Memory B cell (primary cell): Measurements from ENCODE around the gene PHAF1.

ENCODE experiments used
- ATAC-seq: fragments of 150-1000 bp; cut with Tn5 transposase; 2 replicates; pipeline ENCODE4 v1.10.0; 2021; ENCODE audit warnings: low read depth, mild to moderate bottlenecking, moderate library complexity
- DNase-seq, 2 donors: peaks; one replicate each; pipeline ENCODE4 v3.0.0; 2022; ENCODE audit warnings: low spot score in 2 of 2
- H3K27ac Mint-ChIP-seq: one replicate; pipeline ENCODE4 v1.8.0; 2022; ENCODE audit warnings: mild to moderate bottlenecking, moderate library complexity, mixed read lengths
- H3K27me3 Mint-ChIP-seq: one replicate; pipeline ENCODE4 v1.8.0; 2022; ENCODE audit warnings: mixed read lengths
- H3K36me3 Mint-ChIP-seq: one replicate; pipeline ENCODE4 v1.8.0; 2022; ENCODE audit warnings: mild to moderate bottlenecking, mixed read lengths
- H3K4me1 Mint-ChIP-seq: one replicate; pipeline ENCODE4 v1.8.0; 2022; ENCODE audit warnings: mixed read lengths
- H3K4me3 Mint-ChIP-seq: one replicate; pipeline ENCODE4 v1.8.0; 2022; ENCODE audit warnings: mild to moderate bottlenecking, moderate library complexity, mixed read lengths
- H3K9me3 Mint-ChIP-seq: one replicate; pipeline ENCODE4 v1.8.0; 2022; ENCODE audit warnings: mixed read lengths

PHAF1 gene

GRCh38 chr16:67167588-67167987 lies 57.8 kb downstream of the PHAF1 start:
- Mint-ChIP-seq H3K27me3 (peaks cover 37% of the 10 kb centered on the region), H3K27ac (no peak overlapping the region), H3K4me1 (peaks cover 26% of the 10 kb centered on the region), H3K9me3 (no peaks in the 10 kb centered on the region), H3K4me3 (no peak overlapping the region), H3K36me3 (peaks cover 2% of the 10 kb centered on the region)
- no peak for ATAC-seq
- no peak for DNase-seq

GRCh38 chr16:67169011-67169451 lies 59.3 kb downstream of the PHAF1 start:
- Mint-ChIP-seq H3K27me3 (peaks cover 45% of the 10 kb centered on the region), H3K4me3 (no peak overlapping the region), H3K4me1 (peaks cover 35% of the 10 kb centered on the region), H3K9me3 (no peaks in the 10 kb centered on the region), H3K36me3 (peaks cover 2% of the 10 kb centered on the region), H3K27ac (no peak overlapping the region)
- DNase-seq: no peak
- no peak for ATAC-seq

GRCh38 chr16:67169642-67170167 lies 60.0 kb downstream of the PHAF1 start:
- Mint-ChIP-seq H3K4me1 (peaks cover 35% of the 10 kb centered on the region), H3K36me3 (peaks cover 2% of the 10 kb centered on the region), H3K27me3 (peaks cover 45% of the 10 kb centered on the region), H3K27ac (no peak overlapping the region), H3K4me3 (peak overlapping the region; percentile 21), H3K9me3 (no peaks in the 10 kb centered on the region)
- no peak for DNase-seq
- no peak for ATAC-seq

GRCh38 chr16:67170168-67170948 lies 60.6 kb downstream of the PHAF1 start, which contains the start of gene NOL3:
Gene NOL3 (plus strand): TSS chr16:67170538.
- Mint-ChIP-seq H3K4me3 (peak within 1 kb of the TSS; percentile 21), H3K9me3 (no peaks in the 10 kb centered on the region), H3K36me3 (peaks cover 2% of the 10 kb centered on the region), H3K4me1 (peaks cover 35% of the 10 kb centered on the region), H3K27me3 (peaks cover 47% of the 10 kb centered on the region), H3K27ac (no peak within 1 kb of the TSS)
- DNase-seq: no peak
- ATAC-seq: no peak

- Mint-ChIP-seq H3K27ac (no peak overlapping the region), H3K4me3 (no peak overlapping the region), H3K9me3 (no peaks in the 10 kb centered on the region), H3K36me3 (peaks cover 2% of the 10 kb centered on the region), H3K27me3 (peaks cover 45% of the 10 kb centered on the region), H3K4me1 (peaks cover 35% of the 10 kb centered on the region)
- DNase-seq (no peak), ATAC-seq (no peak)
Observed at GRCh38 chr16:67170949-67171649, 61.4 kb downstream of the PHAF1 start.

GRCh38 chr16:67173323-67173722 lies 63.6 kb downstream of the PHAF1 start:
- Mint-ChIP-seq H3K4me1 (peaks cover 32% of the 10 kb centered on the region), H3K36me3 (peaks cover under 1% of the 10 kb centered on the region)

GRCh38 chr16:67173808-67174705 lies 64.3 kb downstream of the PHAF1 start:
- peaks cover 34% of the 10 kb centered on the region for H3K4me1 Mint-ChIP-seq
- H3K36me3 Mint-ChIP-seq: no peaks in the 10 kb centered on the region
- peaks cover 43% of the 10 kb centered on the region for H3K27me3 Mint-ChIP-seq
- H3K27ac Mint-ChIP-seq: no peak overlapping the region
- ATAC-seq (peak; percentile 76), DNase-seq (no peak)
- H3K9me3 Mint-ChIP-seq: no peaks in the 10 kb centered on the region
- peak overlapping the region; percentile 82 for H3K4me3 Mint-ChIP-seq

More at GRCh38 chr16:67173323-67173722, 63.6 kb downstream of the PHAF1 start:
- ATAC-seq (no peak), DNase-seq (no peak)
- H3K27ac Mint-ChIP-seq: no peak overlapping the region
- H3K9me3 Mint-ChIP-seq: no peaks in the 10 kb centered on the region
- H3K4me3 Mint-ChIP-seq: peak overlapping the region; percentile 82
- peaks cover 42% of the 10 kb centered on the region for H3K27me3 Mint-ChIP-seq

- no peak for ATAC-seq
- peaks cover 42% of the 10 kb centered on the region for H3K27me3 Mint-ChIP-seq
- H3K36me3 Mint-ChIP-seq: no peaks in the 10 kb centered on the region
- DNase-seq: no peak
- peaks cover 32% of the 10 kb centered on the region for H3K4me1 Mint-ChIP-seq
- H3K9me3 Mint-ChIP-seq: no peaks in the 10 kb centered on the region
- no peak overlapping the region for H3K27ac Mint-ChIP-seq
- H3K4me3 Mint-ChIP-seq: peak overlapping the region; percentile 82
Observed at GRCh38 chr16:67174706-67175231, 65.0 kb downstream of the PHAF1 start.

- H3K36me3 Mint-ChIP-seq: no peaks in the 10 kb centered on the region
- no peak overlapping the region for H3K27ac Mint-ChIP-seq
- peaks cover 21% of the 10 kb centered on the region for H3K4me1 Mint-ChIP-seq
- no peak for ATAC-seq
- no peak for DNase-seq
- H3K4me3 Mint-ChIP-seq: no peak overlapping the region
- H3K9me3 Mint-ChIP-seq: no peaks in the 10 kb centered on the region
- peaks cover 31% of the 10 kb centered on the region for H3K27me3 Mint-ChIP-seq
Observed at GRCh38 chr16:67176662-67177061, 66.9 kb downstream of the PHAF1 start.

GRCh38 chr16:67177743-67178699 lies 68.3 kb downstream of the PHAF1 start:
- Mint-ChIP-seq H3K27ac (no peak overlapping the region), H3K27me3 (peaks cover 25% of the 10 kb centered on the region), H3K4me3 (peak overlapping the region; percentile 80), H3K36me3 (no peaks in the 10 kb centered on the region), H3K9me3 (no peaks in the 10 kb centered on the region), H3K4me1 (peaks cover 18% of the 10 kb centered on the region)
- ATAC-seq: peak; percentile 61
- DNase-seq: no peak

GRCh38 chr16:67179421-67180080 lies 69.8 kb downstream of the PHAF1 start:
- DNase-seq (no peak), ATAC-seq (no peak)
- Mint-ChIP-seq H3K9me3 (no peaks in the 10 kb centered on the region), H3K27ac (no peak overlapping the region), H3K4me3 (no peak overlapping the region), H3K27me3 (peaks cover 18% of the 10 kb centered on the region), H3K36me3 (no peaks in the 10 kb centered on the region), H3K4me1 (peaks cover 6% of the 10 kb centered on the region)

GRCh38 chr16:67180166-67180565 lies 70.4 kb downstream of the PHAF1 start:
- Mint-ChIP-seq H3K4me3 (no peak overlapping the region), H3K27ac (no peak overlapping the region), H3K36me3 (no peaks in the 10 kb centered on the region), H3K4me1 (peaks cover 10% of the 10 kb centered on the region), H3K9me3 (no peaks in the 10 kb centered on the region), H3K27me3 (peaks cover 18% of the 10 kb centered on the region)
- DNase-seq: no peak
- no peak for ATAC-seq
